ENCODE data around the gene TRERF1.

TRERF1 gene

GRCh38 chr6:42431877-42432276 lies 19.8 kb downstream of the TRERF1 start:
- Histone ChIP-seq H3F3A (ENCODE audit: insufficient read depth) (no peaks in the 10 kb centered on the region), H3K27me3 (ENCODE audit: low read length) (no peaks in the 10 kb centered on the region), H3K36me3 (ENCODE audit: low read length) (no peaks in the 10 kb centered on the region; the same call in 1 of the 2 replicates), H2AFZ (ENCODE audit: low read depth, low read length, severe bottlenecking) (no peak overlapping the region), H3K4me3 (ENCODE audit: insufficient read depth, low read length, poor library complexity, severe bottlenecking) (no peak overlapping the region), H4K20me1 (ENCODE audit: low read depth, low read length) (no peaks in the 10 kb centered on the region), H3K9me3 (ENCODE audit: insufficient read depth, low read length) (peaks cover 11% of the 10 kb centered on the region; the same call in 1 of the 2 replicates), H3K4me2 (ENCODE audit: low read depth, low read length, poor library complexity, severe bottlenecking) (no peak overlapping the region), H3K79me2 (ENCODE audit: insufficient read depth, low read length) (no peaks in the 10 kb centered on the region), H3K27ac (ENCODE audit: low read depth, low read length) (no peak overlapping the region), H3K9me2 (replicated peaks; ENCODE audit: insufficient read depth, low read length) (no peaks in the 10 kb centered on the region), H3K9ac (ENCODE audit: low read length) (no peak overlapping the region)
- no peak for TF ChIP-seq CTCF (IDR thresholded peaks at IDR 0.05; ENCODE audit: insufficient read depth, low read length, poor library complexity, severe bottlenecking)
- TF ChIP-seq EZH2phosphoT487 (conservative IDR thresholded peaks at IDR 0.05; ENCODE audit: low read length) = no peak

GRCh38 chr6:42431356-42431755 lies 20.4 kb downstream of the TRERF1 start:
- Histone ChIP-seq H3F3A (ENCODE audit: insufficient read depth) (no peaks in the 10 kb centered on the region), H3K9ac (ENCODE audit: low read length) (no peak overlapping the region), H3K27ac (ENCODE audit: low read depth, low read length) (no peak overlapping the region), H3K4me2 (ENCODE audit: low read depth, low read length, poor library complexity, severe bottlenecking) (no peak overlapping the region), H2AFZ (ENCODE audit: low read depth, low read length, severe bottlenecking) (no peak overlapping the region), H3K9me2 (replicated peaks; ENCODE audit: insufficient read depth, low read length) (no peaks in the 10 kb centered on the region), H3K27me3 (ENCODE audit: low read length) (no peaks in the 10 kb centered on the region), H3K79me2 (ENCODE audit: insufficient read depth, low read length) (no peaks in the 10 kb centered on the region), H3K4me3 (ENCODE audit: insufficient read depth, low read length, poor library complexity, severe bottlenecking) (no peak overlapping the region), H3K9me3 (ENCODE audit: insufficient read depth, low read length) (peaks cover 11% of the 10 kb centered on the region; the same call in 1 of the 2 replicates), H4K20me1 (ENCODE audit: low read depth, low read length) (no peaks in the 10 kb centered on the region), H3K36me3 (ENCODE audit: low read length) (no peaks in the 10 kb centered on the region; the same call in 1 of the 2 replicates)
- no peak for TF ChIP-seq CTCF (IDR thresholded peaks at IDR 0.05; ENCODE audit: insufficient read depth, low read length, poor library complexity, severe bottlenecking)
- no peak for TF ChIP-seq EZH2phosphoT487 (conservative IDR thresholded peaks at IDR 0.05; ENCODE audit: low read length)

GRCh38 chr6:42429836-42430235 lies 21.9 kb downstream of the TRERF1 start:
- no peak for TF ChIP-seq CTCF (IDR thresholded peaks at IDR 0.05; ENCODE audit: insufficient read depth, low read length, poor library complexity, severe bottlenecking)
- TF ChIP-seq EZH2phosphoT487 (conservative IDR thresholded peaks at IDR 0.05; ENCODE audit: low read length) = no peak

More at GRCh38 chr6:42429836-42430235, 21.9 kb downstream of the TRERF1 start:
- H3K27me3 ChIP-seq (ENCODE audit: low read length) = no peaks in the 10 kb centered on the region
- H4K20me1 ChIP-seq (ENCODE audit: low read depth, low read length) = no peaks in the 10 kb centered on the region
- H3K9ac ChIP-seq (ENCODE audit: low read length) = no peak overlapping the region
- no peaks in the 10 kb centered on the region for H3K9me2 ChIP-seq (replicated peaks; ENCODE audit: insufficient read depth, low read length)
- no peak overlapping the region for H3K27ac ChIP-seq (ENCODE audit: low read depth, low read length)
- no peaks in the 10 kb centered on the region for H3K79me2 ChIP-seq (ENCODE audit: insufficient read depth, low read length)
- peaks cover 11% of the 10 kb centered on the region; the same call in 1 of the 2 replicates for H3K9me3 ChIP-seq (ENCODE audit: insufficient read depth, low read length)
- H3K4me2 ChIP-seq (ENCODE audit: low read depth, low read length, poor library complexity, severe bottlenecking) = no peak overlapping the region
- no peak overlapping the region for H2AFZ ChIP-seq (ENCODE audit: low read depth, low read length, severe bottlenecking)
- H3F3A ChIP-seq (ENCODE audit: insufficient read depth) = no peaks in the 10 kb centered on the region
- no peak overlapping the region for H3K4me3 ChIP-seq (ENCODE audit: insufficient read depth, low read length, poor library complexity, severe bottlenecking)
- no peaks in the 10 kb centered on the region; the same call in 1 of the 2 replicates for H3K36me3 ChIP-seq (ENCODE audit: low read length)
